LoVo (cell line): ENCODE data around the gene PRSS38.

ENCODE experiments used
- DNase-seq: peaks from one replicate; pipeline ENCODE4 v3.0.0-alpha.2; 2016; ENCODE audit warnings: low spot score

The PRSS38 gene

GRCh38 chr1:227815468-227816409, at the start of gene PRSS38:
TSS of gene PRSS38 (plus strand) at chr1:227815675. CDS start at chr1:227815717, 42 bp downstream.
- DNase-seq = no peak

- DNase-seq = no peak
Observed at GRCh38 chr1:227766015-227766634, 49.4 kb upstream of the PRSS38 start.

- DNase-seq = no peak
Observed at GRCh38 chr1:227766653-227767277, 48.7 kb upstream of the PRSS38 start.

- no peak for DNase-seq
Observed at GRCh38 chr1:227767401-227768124, 47.9 kb upstream of the PRSS38 start.

GRCh38 chr1:227768125-227768439, 47.4 kb upstream of the PRSS38 start:
- DNase-seq = no peak

- DNase-seq = no peak
Observed at GRCh38 chr1:227768640-227769039, 46.8 kb upstream of the PRSS38 start.

- DNase-seq = no peak
Observed at GRCh38 chr1:227769047-227769935, 46.2 kb upstream of the PRSS38 start.

GRCh38 chr1:227769936-227770494, 45.5 kb upstream of the PRSS38 start:
- DNase-seq = no peak

GRCh38 chr1:227770812-227771211, 44.7 kb upstream of the PRSS38 start:
- no peak for DNase-seq

GRCh38 chr1:227771326-227771725, 44.1 kb upstream of the PRSS38 start:
- DNase-seq = no peak

GRCh38 chr1:227771771-227772170, 43.7 kb upstream of the PRSS38 start:
- no peak for DNase-seq

- DNase-seq = no peak
Observed at GRCh38 chr1:227773558-227773957, 41.9 kb upstream of the PRSS38 start.

GRCh38 chr1:227774051-227774731, 41.3 kb upstream of the PRSS38 start:
- no peak for DNase-seq

GRCh38 chr1:227774821-227775661, 40.4 kb upstream of the PRSS38 start:
- DNase-seq = no peak

- no peak for DNase-seq
Observed at GRCh38 chr1:227775841-227776240, 39.6 kb upstream of the PRSS38 start.

- DNase-seq = no peak
Observed at GRCh38 chr1:227776331-227776771, 39.1 kb upstream of the PRSS38 start.

- no peak for DNase-seq
Observed at GRCh38 chr1:227777156-227777555, 38.3 kb upstream of the PRSS38 start.

- no peak for DNase-seq
Observed at GRCh38 chr1:227777646-227778045, 37.8 kb upstream of the PRSS38 start.

- no peak for DNase-seq
Observed at GRCh38 chr1:227778401-227778947, 37.0 kb upstream of the PRSS38 start.
